Stimulated activated effector memory CD8-positive, alpha-beta T cell treated with anti-CD3 and anti-CD28 coated beads, Interleukin-12 subunit alpha, Interleukin-12 subunit beta, amount 100 ng/mL, for 72 hours (primary cell): ENCODE results near the gene DAW1.
A peak's percentile ranks its signal among the peaks of the same experiment; 100 is the strongest.
"Not testable (repeated sequence)": the region's sequence is repeated elsewhere in the genome, so short reads cannot be mapped to it uniquely, and the experiment has no call there.

Experiments used
- ATAC-seq: fragments of 150-1000 bp; cut with Tn5 transposase; 2 replicates; pipeline ENCODE4 v1.10.0; 2021
- DNase-seq, 2 donors: peaks; one replicate each; pipeline ENCODE4 v3.0.0; 2021 to 2022; ENCODE audit warnings: low spot score in 2 of 2
- H3K27ac Mint-ChIP-seq: one replicate; pipeline ENCODE4 v1.8.0; 2022; ENCODE audit warnings: mild to moderate bottlenecking, mixed read lengths
- H3K36me3 Mint-ChIP-seq: one replicate; pipeline ENCODE4 v1.8.0; 2022; ENCODE audit warnings: mild to moderate bottlenecking, mixed read lengths
- H3K4me1 Mint-ChIP-seq: one replicate; pipeline ENCODE4 v1.8.0; 2022; ENCODE audit warnings: mixed read lengths
- H3K4me3 Mint-ChIP-seq: one replicate; pipeline ENCODE4 v1.8.0; 2022; ENCODE audit warnings: mild to moderate bottlenecking, mixed read lengths
- H3K9me3 Mint-ChIP-seq: one replicate; pipeline ENCODE4 v1.8.0; 2022; ENCODE audit warnings: mixed read lengths

The DAW1 gene, protein sequence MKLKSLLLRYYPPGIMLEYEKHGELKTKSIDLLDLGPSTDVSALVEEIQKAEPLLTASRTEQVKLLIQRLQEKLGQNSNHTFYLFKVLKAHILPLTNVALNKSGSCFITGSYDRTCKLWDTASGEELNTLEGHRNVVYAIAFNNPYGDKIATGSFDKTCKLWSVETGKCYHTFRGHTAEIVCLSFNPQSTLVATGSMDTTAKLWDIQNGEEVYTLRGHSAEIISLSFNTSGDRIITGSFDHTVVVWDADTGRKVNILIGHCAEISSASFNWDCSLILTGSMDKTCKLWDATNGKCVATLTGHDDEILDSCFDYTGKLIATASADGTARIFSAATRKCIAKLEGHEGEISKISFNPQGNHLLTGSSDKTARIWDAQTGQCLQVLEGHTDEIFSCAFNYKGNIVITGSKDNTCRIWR

DNA sequence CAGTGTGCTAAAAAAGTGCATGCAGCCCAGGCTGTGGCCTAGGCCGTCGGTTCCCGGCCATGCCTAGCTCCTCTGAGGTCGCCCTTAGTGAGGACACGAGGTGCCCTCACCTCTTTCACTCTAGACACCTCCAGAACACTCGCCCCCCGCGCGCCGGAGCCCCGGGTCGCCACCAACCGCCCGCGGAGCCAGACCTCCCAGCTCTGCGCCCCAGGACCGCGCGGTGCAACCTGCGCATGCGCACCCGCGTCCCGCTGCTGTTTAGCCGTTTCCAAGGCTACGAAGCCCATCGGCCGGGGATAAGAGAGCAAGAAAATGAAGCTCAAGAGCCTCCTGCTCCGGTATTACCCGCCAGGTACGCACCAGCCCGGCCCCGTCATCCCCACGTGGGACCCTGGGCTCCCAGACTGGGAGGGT, at the start of gene DAW1:
DAW1 (plus strand) TSS at position 257 of the 417 bp plus-strand sequence; CDS start at position 316, 59 bp downstream.
- Mint-ChIP-seq H3K9me3 (no peaks in the 10 kb centered on the region), H3K27ac (no peak within 1 kb of the TSS), H3K36me3 (no peaks in the 10 kb centered on the region), H3K4me3 (peak within 1 kb of the TSS; percentile 16), H3K4me1 (no peaks in the 10 kb centered on the region)
- ATAC-seq = peak; percentile 84
- peak; percentile 28 to 60 for DNase-seq

DNA sequence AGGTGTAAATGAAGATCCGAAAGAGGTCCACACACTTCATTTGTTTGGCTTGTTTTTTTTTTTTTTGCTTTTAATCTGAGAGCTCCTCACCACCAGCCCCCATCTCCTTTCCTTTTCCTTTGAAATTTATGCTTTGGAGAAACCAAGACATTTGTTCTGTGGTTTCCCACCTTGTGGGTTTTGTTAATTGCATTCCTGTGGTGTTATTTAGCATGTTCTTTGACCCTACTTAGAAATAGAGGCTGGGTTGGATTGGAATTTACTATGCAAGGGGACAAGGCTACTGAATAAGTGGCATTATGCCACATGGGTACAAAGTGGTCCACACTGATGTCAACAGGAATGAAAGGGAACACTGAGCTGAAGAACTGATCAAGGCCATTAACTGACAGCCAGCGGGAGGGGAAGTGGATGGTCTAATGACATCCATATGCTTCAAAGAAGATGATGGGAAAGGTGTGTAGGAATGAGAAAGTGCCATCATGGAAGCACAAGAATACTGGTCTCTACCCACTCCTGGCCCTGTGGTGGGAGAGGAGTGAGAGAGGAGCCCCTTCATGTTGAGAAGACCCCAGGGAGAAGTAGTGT, 48.9 kb upstream of the DAW1 start:
- ATAC-seq = no peak
- no peak for DNase-seq
- no peak overlapping the region for H3K27ac Mint-ChIP-seq
- H3K4me3 Mint-ChIP-seq = no peak overlapping the region
- H3K36me3 Mint-ChIP-seq = peaks cover 15% of the 10 kb centered on the region
- H3K4me1 Mint-ChIP-seq = peaks cover 55% of the 10 kb centered on the region
- peaks cover 5% of the 10 kb centered on the region for H3K9me3 Mint-ChIP-seq

DNA sequence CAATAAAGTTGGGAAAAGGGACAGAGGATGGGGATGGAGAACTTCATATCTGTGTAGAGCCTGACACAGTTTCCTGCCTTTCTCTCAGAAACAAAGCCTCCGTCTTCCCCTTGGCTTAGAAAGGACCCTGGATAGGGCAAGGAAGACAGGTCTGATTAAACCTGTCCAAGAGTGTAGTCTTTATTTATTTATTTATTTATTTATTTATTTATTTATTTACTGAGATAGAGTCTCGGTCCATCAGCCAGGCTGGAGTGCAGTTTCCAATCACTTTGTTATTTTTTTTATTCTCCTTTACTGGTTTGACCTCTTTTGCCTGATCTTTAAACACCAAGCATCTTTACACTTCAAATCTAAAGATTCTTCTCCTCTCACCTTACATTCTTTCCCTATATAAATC, 47.5 kb upstream of the DAW1 start:
- no peak overlapping the region for H3K27ac Mint-ChIP-seq
- peaks cover 5% of the 10 kb centered on the region for H3K9me3 Mint-ChIP-seq
- no peak for DNase-seq
- H3K4me1 Mint-ChIP-seq = peaks cover 41% of the 10 kb centered on the region
- peaks cover 2% of the 10 kb centered on the region for H3K36me3 Mint-ChIP-seq
- ATAC-seq = no peak
- H3K4me3 Mint-ChIP-seq = no peak overlapping the region

DNA sequence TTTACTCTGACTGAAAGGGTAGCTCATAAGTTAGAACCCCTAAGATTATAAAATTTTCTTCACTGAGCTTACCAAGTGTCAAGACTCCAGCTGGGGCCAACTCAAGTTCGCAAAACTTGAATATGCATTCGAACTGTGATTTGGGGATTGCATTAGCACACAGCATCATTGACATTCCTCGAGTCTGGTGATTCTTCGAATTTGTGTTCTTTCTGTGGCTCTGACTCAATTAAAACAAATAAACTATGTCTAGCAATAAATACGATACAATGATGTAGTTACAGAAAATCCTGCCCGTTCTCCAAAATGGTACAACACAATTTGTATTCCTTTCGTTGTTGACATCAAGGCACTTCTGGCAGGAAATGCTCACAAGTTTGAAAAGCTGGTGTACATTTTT, 46.7 kb upstream of the DAW1 start:
- ATAC-seq (no peak), DNase-seq (no peak)
- no peak overlapping the region for H3K27ac Mint-ChIP-seq
- H3K9me3 Mint-ChIP-seq = peaks cover 5% of the 10 kb centered on the region
- no peak overlapping the region for H3K4me3 Mint-ChIP-seq
- no peaks in the 10 kb centered on the region for H3K36me3 Mint-ChIP-seq
- H3K4me1 Mint-ChIP-seq = peaks cover 37% of the 10 kb centered on the region

DNA sequence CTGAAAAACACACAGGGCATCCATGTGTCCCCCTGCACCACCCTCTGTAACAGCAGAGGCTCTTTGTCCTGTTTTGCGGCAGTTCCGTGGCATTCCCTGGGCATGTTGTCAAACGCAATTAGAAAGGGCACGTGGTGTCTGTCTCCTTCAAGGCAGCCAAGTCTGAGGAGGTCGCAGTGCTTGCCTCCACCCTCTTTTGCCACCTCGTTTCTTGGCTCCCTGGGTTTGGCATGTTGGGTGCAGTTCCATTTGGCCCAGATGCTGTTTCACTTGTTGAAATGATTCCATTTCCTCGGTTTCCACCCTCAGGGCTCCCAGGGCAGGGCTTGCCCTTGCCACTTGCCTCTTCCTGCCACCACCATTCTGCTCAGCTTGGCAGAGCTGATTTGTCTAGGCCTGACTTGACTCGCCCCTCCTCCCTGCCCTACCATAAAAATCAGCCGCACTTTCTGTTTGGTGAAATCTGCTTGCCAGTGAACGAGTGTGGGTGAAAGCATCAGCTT, 45.4 kb upstream of the DAW1 start:
- Mint-ChIP-seq H3K4me1 (peaks cover 27% of the 10 kb centered on the region), H3K9me3 (no peaks in the 10 kb centered on the region), H3K36me3 (no peaks in the 10 kb centered on the region), H3K27ac (peak overlapping the region; percentile 75), H3K4me3 (peak overlapping the region; percentile 46)
- DNase-seq (no peak), ATAC-seq (peak; percentile 87)

DNA sequence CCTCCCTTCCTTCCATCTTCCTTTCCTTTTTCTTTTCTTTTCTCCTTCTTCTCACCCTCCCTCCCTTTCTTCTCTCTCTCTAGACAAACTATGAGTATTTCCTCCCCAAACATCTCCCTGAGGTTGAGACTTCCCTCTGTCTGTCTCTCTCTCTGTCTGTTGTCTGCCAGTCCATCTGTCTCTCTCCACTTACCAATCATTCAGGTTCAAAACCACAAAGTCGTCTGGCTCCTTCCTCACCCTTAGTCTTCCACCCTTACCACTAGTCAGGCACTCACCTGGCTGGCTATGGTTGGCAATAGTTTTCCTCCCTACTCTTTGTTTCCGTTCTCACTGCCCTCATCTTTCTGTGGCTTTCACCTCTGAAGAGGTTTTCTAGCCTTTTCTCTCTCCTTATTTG, 44.9 kb upstream of the DAW1 start:
- H3K4me1 Mint-ChIP-seq = peaks cover 22% of the 10 kb centered on the region
- peak overlapping the region; percentile 75 for H3K27ac Mint-ChIP-seq
- peak; percentile 57 for ATAC-seq
- peak overlapping the region; percentile 46 for H3K4me3 Mint-ChIP-seq
- H3K9me3 Mint-ChIP-seq = no peaks in the 10 kb centered on the region
- H3K36me3 Mint-ChIP-seq = no peaks in the 10 kb centered on the region
- DNase-seq = no peak

DNA sequence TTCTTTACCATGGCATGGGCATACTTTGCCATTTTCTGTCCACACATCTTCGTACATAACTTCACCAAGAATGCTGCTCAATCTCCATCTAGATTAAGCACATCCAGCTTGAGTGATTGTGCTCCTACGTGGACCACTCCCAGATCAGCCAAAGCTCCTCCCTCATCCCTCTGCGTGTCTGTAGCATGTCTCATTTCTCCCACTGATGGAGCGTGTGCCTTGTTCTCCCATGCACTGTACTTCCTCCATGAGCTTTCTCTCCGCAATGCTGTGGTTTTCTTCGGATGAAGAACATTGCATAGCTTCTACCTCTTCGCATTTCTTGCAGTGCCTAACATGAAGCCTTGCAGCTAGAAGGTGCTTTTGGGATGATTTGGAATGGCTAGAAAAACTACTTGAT, 44.3 kb upstream of the DAW1 start:
- H3K36me3 Mint-ChIP-seq = no peaks in the 10 kb centered on the region
- peak overlapping the region; percentile 75 for H3K27ac Mint-ChIP-seq
- H3K4me3 Mint-ChIP-seq = peak overlapping the region; percentile 46
- H3K4me1 Mint-ChIP-seq = peaks cover 22% of the 10 kb centered on the region
- ATAC-seq (no peak), DNase-seq (no peak)
- no peaks in the 10 kb centered on the region for H3K9me3 Mint-ChIP-seq

DNA sequence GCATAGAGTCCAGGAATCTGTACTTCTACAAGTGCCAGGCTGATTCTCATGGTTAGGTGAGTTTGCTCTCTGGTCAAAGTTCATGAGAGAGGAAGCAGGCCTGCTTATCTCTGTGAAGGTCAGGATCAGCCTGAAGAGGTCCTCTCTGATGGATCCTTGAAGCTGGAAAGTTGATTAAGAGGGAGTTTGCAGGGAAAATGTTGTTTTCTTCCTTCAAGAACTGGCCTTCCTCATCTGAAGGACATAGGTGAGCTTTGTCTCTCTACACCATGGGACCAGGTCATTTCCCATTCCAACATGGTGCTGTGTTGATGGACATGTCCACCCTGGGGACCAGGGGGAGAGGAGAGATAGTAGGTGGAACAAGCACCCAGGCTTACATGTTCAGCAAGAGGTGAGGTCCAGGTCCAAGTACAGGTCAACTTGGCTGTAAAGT, 42.9 kb upstream of the DAW1 start:
- Mint-ChIP-seq H3K27ac (no peak overlapping the region), H3K36me3 (no peaks in the 10 kb centered on the region), H3K9me3 (no peaks in the 10 kb centered on the region), H3K4me3 (no peak overlapping the region), H3K4me1 (peaks cover 18% of the 10 kb centered on the region)
- no peak for ATAC-seq
- no peak for DNase-seq

DNA sequence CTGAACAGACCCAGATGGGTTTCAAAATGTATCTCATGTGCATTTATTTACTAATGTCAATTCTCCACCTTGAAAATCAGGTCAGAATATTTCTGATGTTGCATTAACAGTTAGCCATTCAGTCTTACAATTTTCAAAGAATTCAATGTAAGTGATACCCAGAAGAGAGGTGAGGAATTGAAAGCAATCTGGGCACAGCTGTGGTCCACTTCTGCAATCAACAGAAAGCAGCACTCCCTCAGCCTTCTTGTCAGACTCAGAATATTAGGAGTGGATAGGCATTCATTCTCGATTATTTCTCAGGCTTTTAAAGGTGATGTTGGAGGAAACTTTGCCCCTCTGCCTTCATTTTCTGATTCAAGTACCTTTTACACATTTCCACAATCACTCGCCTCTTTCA, 42.1 kb upstream of the DAW1 start:
- no peaks in the 10 kb centered on the region for H3K36me3 Mint-ChIP-seq
- ATAC-seq (no peak), DNase-seq (no peak)
- no peak overlapping the region for H3K27ac Mint-ChIP-seq
- no peaks in the 10 kb centered on the region for H3K9me3 Mint-ChIP-seq
- peaks cover 18% of the 10 kb centered on the region for H3K4me1 Mint-ChIP-seq
- H3K4me3 Mint-ChIP-seq = no peak overlapping the region

DNA sequence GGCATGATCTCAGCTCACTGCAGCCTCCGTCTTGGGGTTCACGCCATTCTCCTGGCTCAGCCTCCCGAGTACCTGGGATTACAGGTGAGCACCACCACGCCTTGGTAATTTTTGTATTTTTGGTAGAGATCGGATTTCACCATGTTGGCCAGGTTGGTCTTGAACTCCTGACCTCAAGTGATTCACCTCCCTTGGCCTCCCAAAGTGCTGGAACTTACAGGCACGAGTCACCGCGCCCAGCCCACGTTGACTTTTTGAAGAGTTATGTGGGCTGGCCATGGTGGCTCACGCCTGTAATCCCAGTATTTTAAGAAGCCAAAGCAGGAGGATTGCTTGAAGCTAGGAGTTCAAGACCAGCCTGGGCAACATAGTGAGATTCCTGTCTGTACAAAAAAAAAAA, 37.0 kb upstream of the DAW1 start:
- no peaks in the 10 kb centered on the region for H3K36me3 Mint-ChIP-seq
- DNase-seq (no peak), ATAC-seq (no peak)
- no peak overlapping the region for H3K27ac Mint-ChIP-seq
- H3K4me3 Mint-ChIP-seq = no peak overlapping the region
- peaks cover 7% of the 10 kb centered on the region for H3K9me3 Mint-ChIP-seq
- H3K4me1 Mint-ChIP-seq = no peaks in the 10 kb centered on the region

DNA sequence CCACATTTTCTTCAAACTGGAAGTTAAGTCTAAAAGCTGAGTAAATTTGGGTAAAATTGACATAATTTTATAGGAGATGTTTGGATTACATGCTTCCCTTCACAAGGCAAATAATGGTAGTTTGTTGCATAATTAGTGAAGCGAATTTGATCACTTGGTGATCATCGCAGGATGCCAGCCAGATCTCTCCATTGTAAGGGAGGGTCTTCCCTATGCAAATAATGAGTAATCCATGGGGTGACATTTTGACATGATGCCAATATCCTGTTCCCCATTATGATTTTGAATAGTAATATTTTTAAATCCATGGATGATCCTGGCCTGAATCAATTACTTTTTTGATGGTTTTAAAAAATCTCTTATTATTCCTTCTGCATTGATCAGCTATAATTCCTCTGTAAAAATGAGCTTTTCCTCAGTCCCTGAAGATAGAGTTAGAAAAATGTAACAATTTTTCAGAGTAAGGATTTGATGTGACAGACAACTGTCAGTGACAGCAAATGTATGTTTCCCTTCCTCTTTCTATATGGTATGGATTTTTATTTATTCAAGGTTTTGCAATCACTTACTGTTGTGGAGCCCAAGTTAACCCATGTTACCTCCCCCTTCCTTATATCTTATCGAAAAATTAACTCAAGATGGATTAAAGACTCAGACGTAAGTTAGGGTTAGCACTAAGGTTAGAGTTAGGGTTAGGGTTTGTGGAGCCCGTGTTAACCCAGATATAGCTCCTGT, 36.3 kb upstream of the DAW1 start:
- Mint-ChIP-seq H3K27ac (no peak overlapping the region), H3K36me3 (no peaks in the 10 kb centered on the region), H3K9me3 (peaks cover 7% of the 10 kb centered on the region), H3K4me1 (no peaks in the 10 kb centered on the region), H3K4me3 (no peak overlapping the region)
- ATAC-seq (no peak), DNase-seq (no peak)

DNA sequence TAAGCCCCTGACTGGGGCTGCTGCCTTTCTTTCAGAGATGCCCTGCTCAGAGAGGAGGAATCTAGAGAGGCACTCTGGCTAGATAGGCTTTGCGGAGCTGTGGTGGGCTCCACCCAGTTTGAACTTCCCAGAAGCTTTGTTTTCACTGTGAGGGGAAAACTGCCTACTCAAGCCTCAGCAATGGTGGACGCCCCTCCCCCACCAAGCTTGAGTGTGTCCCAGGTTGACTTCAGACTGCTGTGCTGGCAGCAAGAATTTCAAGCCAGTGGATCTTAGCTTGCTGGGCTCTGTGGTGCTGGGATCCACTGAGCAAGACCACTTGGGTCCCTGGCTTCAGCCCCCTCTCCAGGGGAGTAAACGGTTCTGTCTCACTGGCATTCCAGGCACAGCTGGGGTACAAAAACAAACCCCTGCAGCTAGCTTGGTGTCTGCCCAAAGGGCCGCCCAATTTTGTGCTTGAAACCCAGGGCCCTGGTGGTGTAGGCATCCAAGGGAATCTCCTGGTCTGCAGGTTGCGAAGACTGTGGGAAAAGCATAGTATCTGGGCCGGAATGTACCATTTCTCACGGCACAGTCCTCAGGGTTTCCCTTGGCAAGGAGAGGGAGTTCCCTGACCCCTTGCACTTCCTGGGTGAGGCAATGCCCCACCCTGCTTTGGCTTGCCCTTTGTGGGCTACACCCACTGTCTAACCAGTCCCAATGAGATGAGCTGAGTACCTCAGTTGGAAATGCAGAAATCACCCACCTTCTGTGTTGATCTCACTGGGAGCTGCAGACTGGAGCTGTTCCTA, 31.9 kb upstream of the DAW1 start:
- not testable (repeated sequence) for H3K4me3 Mint-ChIP-seq, H3K4me1 Mint-ChIP-seq, H3K36me3 Mint-ChIP-seq, DNase-seq, H3K9me3 Mint-ChIP-seq, ATAC-seq, H3K27ac Mint-ChIP-seq

DNA sequence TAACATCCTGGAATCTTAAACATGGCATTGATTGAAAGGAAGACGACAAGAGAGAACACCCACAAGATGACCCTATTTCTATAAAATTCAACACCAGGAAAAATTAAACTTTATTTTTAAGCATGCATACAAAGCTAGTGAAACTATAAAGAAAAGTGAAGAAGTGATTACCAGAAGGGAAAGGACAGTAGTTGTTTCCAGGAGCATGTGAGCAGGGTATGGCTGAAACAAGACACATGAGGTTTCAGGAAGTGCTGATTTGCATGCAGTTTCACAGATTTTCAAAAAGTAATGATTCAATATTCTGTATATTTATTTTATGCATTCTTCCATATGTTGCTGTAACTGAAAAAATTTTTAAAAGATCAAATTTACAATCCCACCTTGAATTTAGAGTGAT, 24.6 kb upstream of the DAW1 start:
- Mint-ChIP-seq H3K4me1 (peaks cover 33% of the 10 kb centered on the region), H3K9me3 (no peaks in the 10 kb centered on the region), H3K36me3 (peaks cover 12% of the 10 kb centered on the region), H3K27ac (peak overlapping the region; percentile 85), H3K4me3 (peak overlapping the region; percentile 66)
- ATAC-seq (no peak), DNase-seq (no peak)

DNA sequence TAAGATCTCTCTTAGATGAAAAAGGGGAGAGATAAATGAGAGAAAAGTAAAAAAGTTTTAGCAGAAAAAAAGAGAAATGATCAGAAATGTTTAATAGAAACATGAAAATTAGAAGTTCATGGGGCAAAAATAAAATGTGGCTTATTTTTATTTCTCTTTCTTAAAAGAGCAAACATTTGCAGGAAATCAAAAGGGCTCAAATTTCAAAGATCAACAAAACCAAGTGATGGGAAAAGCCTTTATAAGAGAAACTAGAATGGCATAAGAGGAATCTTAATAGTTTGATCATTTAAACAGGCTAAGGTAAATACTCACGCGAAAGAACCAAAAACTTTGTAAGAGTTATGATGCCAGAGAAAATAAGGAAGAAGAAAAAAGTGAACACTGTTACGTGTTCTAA, 23.3 kb upstream of the DAW1 start:
- H3K36me3 Mint-ChIP-seq = peaks cover 12% of the 10 kb centered on the region
- peak overlapping the region; percentile 85 for H3K27ac Mint-ChIP-seq

DNA sequence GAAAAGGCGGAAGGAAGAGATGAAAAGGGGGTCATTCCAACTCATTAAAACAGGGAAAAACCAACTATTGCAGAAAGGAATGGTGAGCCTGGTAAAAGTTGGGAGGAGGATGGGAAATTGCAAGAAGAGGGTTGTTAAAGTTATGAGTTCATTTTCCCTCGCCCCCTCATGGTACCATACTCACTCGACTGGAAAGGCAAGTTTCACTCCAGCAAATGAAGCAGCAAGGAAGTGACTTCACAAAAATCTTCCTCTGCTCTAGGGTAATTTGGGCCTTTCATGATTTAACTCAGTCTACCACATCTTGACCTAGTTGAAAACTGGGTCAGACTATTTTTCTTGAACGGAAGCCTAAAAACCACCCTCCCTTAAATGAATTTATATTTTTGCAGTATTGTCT, 22.8 kb upstream of the DAW1 start:
- peak overlapping the region; percentile 66 for H3K4me3 Mint-ChIP-seq
- peak overlapping the region; percentile 85 for H3K27ac Mint-ChIP-seq
- H3K36me3 Mint-ChIP-seq = peaks cover 12% of the 10 kb centered on the region
- ATAC-seq (peak; percentile 92), DNase-seq (no peak)
- H3K9me3 Mint-ChIP-seq = no peaks in the 10 kb centered on the region
- H3K4me1 Mint-ChIP-seq = peaks cover 33% of the 10 kb centered on the region

More for the DNA sequence above, 23.3 kb upstream of the DAW1 start:
- ATAC-seq = no peak
- Mint-ChIP-seq H3K4me3 (peak overlapping the region; percentile 66), H3K9me3 (no peaks in the 10 kb centered on the region), H3K4me1 (peaks cover 33% of the 10 kb centered on the region)
- no peak for DNase-seq
